Esophagus muscularis mucosa (tissue), 4 donors: ENCODE results near the gene PLEKHG4B.
"Not testable (repeated sequence)": the region's sequence is repeated elsewhere in the genome, so short reads cannot be mapped to it uniquely, and the experiment has no call there.

ENCODE experiments used
- EP300 ChIP-seq: sonication (generic); formaldehyde crosslinking; IDR thresholded peaks from one replicate; pipeline ENCODE4 v1.6.1; 2017; ENCODE audit warnings: antibody characterized with exemption
- POLR2A ChIP-seq: fragments of 450-650 bp; IDR thresholded peaks from one replicate; pipeline ENCODE4 v1.6.1; 2017; ENCODE audit warnings: antibody characterized with exemption, moderate library complexity, mild to moderate bottlenecking, low read depth
- POLR2AphosphoS5 ChIP-seq, 2 donors: sonication (generic); formaldehyde crosslinking; IDR thresholded peaks; one replicate each; pipeline ENCODE4 v1.6.1; 2017; ENCODE audit warnings: antibody characterized with exemption in 2 of 2
- TF ChIP-seq, protein P1 (sequence below), 3 experiments: fragments of 200-600 bp in 2 of 3; fragments of 450-650 bp in 1 of 3; sonication (generic) in 2 of 3; IDR thresholded peaks; one replicate each; pipeline ENCODE4 v1.5.1; 2017 to 2019; ENCODE audit warnings: antibody characterized with exemption in 3 of 3, mild to moderate bottlenecking in 2 of 3, moderate library complexity in 1 of 3

GRCh38 chr5:72316-73180 lies 19.4 kb upstream of the PLEKHG4B start:
- TF ChIP-seq, protein P1, sequence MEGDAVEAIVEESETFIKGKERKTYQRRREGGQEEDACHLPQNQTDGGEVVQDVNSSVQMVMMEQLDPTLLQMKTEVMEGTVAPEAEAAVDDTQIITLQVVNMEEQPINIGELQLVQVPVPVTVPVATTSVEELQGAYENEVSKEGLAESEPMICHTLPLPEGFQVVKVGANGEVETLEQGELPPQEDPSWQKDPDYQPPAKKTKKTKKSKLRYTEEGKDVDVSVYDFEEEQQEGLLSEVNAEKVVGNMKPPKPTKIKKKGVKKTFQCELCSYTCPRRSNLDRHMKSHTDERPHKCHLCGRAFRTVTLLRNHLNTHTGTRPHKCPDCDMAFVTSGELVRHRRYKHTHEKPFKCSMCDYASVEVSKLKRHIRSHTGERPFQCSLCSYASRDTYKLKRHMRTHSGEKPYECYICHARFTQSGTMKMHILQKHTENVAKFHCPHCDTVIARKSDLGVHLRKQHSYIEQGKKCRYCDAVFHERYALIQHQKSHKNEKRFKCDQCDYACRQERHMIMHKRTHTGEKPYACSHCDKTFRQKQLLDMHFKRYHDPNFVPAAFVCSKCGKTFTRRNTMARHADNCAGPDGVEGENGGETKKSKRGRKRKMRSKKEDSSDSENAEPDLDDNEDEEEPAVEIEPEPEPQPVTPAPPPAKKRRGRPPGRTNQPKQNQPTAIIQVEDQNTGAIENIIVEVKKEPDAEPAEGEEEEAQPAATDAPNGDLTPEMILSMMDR (IDR thresholded peaks at IDR 0.05) = not testable (repeated sequence)
- not testable (repeated sequence) for TF ChIP-seq POLR2A; EP300; POLR2AphosphoS5 (IDR thresholded peaks at IDR 0.05)
